ENCODE data around the gene PASK. TPM values are rescaled to one million over a fixed set of nuclear protein-coding genes. Genes with fewer than 3 reads are reported as not detected.
A peak's percentile ranks its signal among the peaks of the same experiment; 100 is the strongest.

Gene PASK
- total RNA-seq, 5 donors from 2014 or later (not counting 1 experiment from before 2014, with no cell fraction given), result 80.5 to 272 (median 167) TPM

DNA sequence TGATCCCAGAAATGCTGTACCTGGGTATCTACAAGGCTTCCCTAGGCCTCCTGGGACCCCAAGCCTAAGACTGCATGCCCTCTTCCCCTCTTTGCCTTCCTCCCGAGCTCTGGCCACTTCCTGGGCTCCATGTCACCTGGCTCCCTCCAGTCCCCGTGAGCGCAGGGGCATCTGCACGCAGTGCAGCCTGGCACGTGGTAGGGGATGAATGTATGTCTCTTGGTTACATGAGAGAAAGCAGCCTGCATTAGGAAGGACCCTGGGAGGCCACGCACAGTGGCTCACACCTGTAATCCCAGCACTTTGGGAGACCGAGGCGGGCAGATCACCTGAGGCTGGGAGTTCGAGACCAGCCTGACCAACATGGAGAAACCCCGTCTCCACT, 15.8 kb downstream of the PASK start:
- CTCF ChIA-PET, result no interaction called here
- Mint-ChIP-seq H3K4me1 (peaks cover 3 to 7% (median 7%) of the 10 kb centered on the region in 3 donors), H3K36me3 (peaks cover 47% of the 10 kb centered on the region), H3K27ac (no peak overlapping the region), H3K27me3 (no peaks in the 10 kb centered on the region), H3K4me3 (no peak overlapping the region), H3K9me3 (no peaks in the 10 kb centered on the region)
- Histone ChIP-seq H3K36me3 (ENCODE audit: control insufficient read depth in 2 of 2, extremely low read depth in 1 of 2, insufficient read depth in 1 of 2, low read length in 1 of 2) (peaks cover 0 to 43% of the 10 kb centered on the region in 2 donors), H3K4me3 (ENCODE audit: control insufficient read depth in 1 of 2, extremely low read depth in 1 of 2, low read length in 1 of 2) (no peak overlapping the region), H3K27ac (ENCODE audit: low read length) (no peak overlapping the region), H3K9me3 (no peaks in the 10 kb centered on the region), H3K27me3 (replicated peaks in 1 of 2; ENCODE audit: control insufficient read depth in 2 of 2, extremely low read depth in 1 of 2, insufficient read depth in 2 of 2, low read length in 1 of 2) (no peaks in the 10 kb centered on the region), H3K4me1 (ENCODE audit: control insufficient read depth in 1 of 2, extremely low read depth in 1 of 2, insufficient read depth in 2 of 2, low read length in 2 of 2) (peaks cover 0 to 8% of the 10 kb centered on the region in 2 experiments)
- POLR2A ChIA-PET, result no interaction called here
- 100% methylated on average over 5 of the region's 10 CpGs for WGBS (ENCODE audit: insufficient coverage)
- ATAC-seq (replicated peaks in 1 of 4) (no peak), DNase-seq (no peak)

DNA sequence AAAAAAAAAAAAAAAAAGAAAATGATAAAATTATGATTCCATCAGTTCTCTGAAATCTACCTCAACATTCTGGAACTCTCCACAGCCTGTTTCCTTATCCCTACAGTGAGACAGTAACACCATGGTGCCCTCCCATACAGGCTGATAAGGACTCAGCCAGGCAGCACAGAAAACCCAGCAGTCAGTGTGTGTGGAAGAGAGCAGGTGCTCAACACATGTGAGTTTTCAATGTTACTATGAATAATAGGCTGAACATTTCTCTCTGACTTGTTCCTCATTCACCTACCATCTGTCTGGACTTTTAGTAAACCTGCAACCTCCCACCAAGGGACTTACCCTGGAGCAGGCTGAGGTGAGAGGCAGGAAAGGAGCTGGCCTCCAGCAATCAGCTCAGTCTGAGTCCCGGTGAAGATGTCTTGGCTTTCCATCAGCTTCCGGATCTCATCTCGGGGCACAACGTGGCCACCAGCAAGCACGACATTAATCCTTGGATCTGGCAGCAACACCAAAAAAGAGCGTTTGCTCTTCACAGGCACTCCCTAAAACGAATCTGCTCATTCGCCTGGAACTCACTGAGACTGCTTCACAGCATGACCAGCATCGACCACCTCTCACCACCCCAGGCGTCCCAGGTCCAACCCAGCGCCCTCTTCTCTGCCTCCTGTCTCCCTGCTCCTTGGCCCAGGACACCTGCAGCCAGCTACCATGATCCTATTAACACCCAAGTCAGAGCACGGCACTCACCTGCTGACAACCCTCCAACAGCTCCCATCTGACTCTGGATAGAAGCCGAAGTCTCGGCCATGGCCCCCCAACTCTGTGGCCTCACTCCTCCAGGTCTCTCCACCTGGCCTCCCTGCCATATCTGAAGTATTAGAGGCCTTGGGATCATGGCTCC, 16.5 kb downstream of the PASK start:
- no peak for ATAC-seq (replicated peaks in 1 of 4)
- peaks cover 3 to 37% of the 10 kb centered on the region in 2 donors for H3K36me3 ChIP-seq (ENCODE audit: control insufficient read depth in 2 of 2, extremely low read depth in 1 of 2, insufficient read depth in 1 of 2, low read length in 1 of 2)
- Mint-ChIP-seq H3K4me1 (peaks cover 9 to 14% (median 13%) of the 10 kb centered on the region in 3 donors), H3K27ac (no peak overlapping the region), H3K4me3 (no peak overlapping the region), H3K9me3 (no peaks in the 10 kb centered on the region), H3K36me3 (peaks cover 43% of the 10 kb centered on the region), H3K27me3 (no peaks in the 10 kb centered on the region)
- 96% methylated on average over 14 of the region's 14 CpGs for WGBS (ENCODE audit: insufficient coverage)
- POLR2A ChIA-PET, result no interaction called here
- no peaks in the 10 kb centered on the region for H3K9me3 ChIP-seq
- H3K27ac ChIP-seq (ENCODE audit: low read length), result no peak overlapping the region
- CTCF ChIA-PET, result no interaction called here
- H3K4me1 ChIP-seq (ENCODE audit: control insufficient read depth in 1 of 2, extremely low read depth in 1 of 2, insufficient read depth in 2 of 2, low read length in 2 of 2), result peaks cover 0 to 14% of the 10 kb centered on the region in 2 experiments
- no peak overlapping the region for H3K4me3 ChIP-seq (ENCODE audit: control insufficient read depth in 1 of 2, extremely low read depth in 1 of 2, low read length in 1 of 2)
- no peaks in the 10 kb centered on the region for H3K27me3 ChIP-seq (replicated peaks in 1 of 2; ENCODE audit: control insufficient read depth in 2 of 2, extremely low read depth in 1 of 2, insufficient read depth in 2 of 2, low read length in 1 of 2)
- DNase-seq, result no peak

DNA sequence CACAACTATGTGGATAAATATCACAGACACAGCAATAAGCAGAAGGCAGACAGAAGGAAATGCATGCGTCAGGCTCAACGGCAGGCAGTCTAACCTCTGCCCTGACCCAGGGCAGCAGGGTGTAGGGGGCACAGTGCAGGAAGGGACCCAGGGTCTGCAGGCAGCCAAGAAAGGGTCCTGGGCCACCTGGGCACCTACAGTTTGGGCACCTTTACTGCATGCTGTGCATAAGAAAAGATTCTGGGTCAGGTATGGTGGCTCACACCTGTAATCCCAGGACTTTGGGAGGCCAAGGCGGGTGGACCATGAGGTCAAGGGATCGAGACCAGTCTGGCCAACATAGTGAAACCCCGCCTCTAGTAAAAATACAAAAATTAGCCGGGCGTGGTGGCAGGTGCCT, 17.7 kb downstream of the PASK start:
- peaks cover 3 to 26% of the 10 kb centered on the region in 2 donors for H3K36me3 ChIP-seq (ENCODE audit: control insufficient read depth in 2 of 2, extremely low read depth in 1 of 2, insufficient read depth in 1 of 2, low read length in 1 of 2)
- CTCF ChIA-PET, result interaction anchor here in 1 of 2 donors (0.7 kb wide), 1 partner anchor 11 kb away, joined by 10 read pairs; no protein-coding TSS in a partner anchor
- no peak for ATAC-seq (replicated peaks in 1 of 4)

GRCh38 chr2:241130316-241130715, 19.0 kb downstream of the PASK start:
- Mint-ChIP-seq H3K27ac (no peak overlapping the region), H3K36me3 (peaks cover 31% of the 10 kb centered on the region), H3K9me3 (no peaks in the 10 kb centered on the region), H3K4me1 (peaks cover 19 to 24% (median 21%) of the 10 kb centered on the region in 3 donors), H3K4me3 (no peak overlapping the region), H3K27me3 (no peaks in the 10 kb centered on the region)
- 92% methylated on average over 13 of the region's 16 CpGs for WGBS (ENCODE audit: insufficient coverage)
- Histone ChIP-seq H3K4me3 (ENCODE audit: control insufficient read depth in 1 of 2, extremely low read depth in 1 of 2, low read length in 1 of 2) (no peak overlapping the region), H3K9me3 (no peaks in the 10 kb centered on the region), H3K27me3 (replicated peaks in 1 of 2; ENCODE audit: control insufficient read depth in 2 of 2, extremely low read depth in 1 of 2, insufficient read depth in 2 of 2, low read length in 1 of 2) (no peaks in the 10 kb centered on the region), H3K36me3 (ENCODE audit: control insufficient read depth in 2 of 2, extremely low read depth in 1 of 2, insufficient read depth in 1 of 2, low read length in 1 of 2) (peaks cover 3 to 20% of the 10 kb centered on the region in 2 donors), H3K27ac (ENCODE audit: low read length) (no peak overlapping the region), H3K4me1 (ENCODE audit: control insufficient read depth in 1 of 2, extremely low read depth in 1 of 2, insufficient read depth in 2 of 2, low read length in 2 of 2) (peaks cover 0 to 36% of the 10 kb centered on the region in 2 experiments)
- POLR2A ChIA-PET, result no interaction called here
- ATAC-seq (replicated peaks in 1 of 4), result no peak
- CTCF ChIA-PET, result no interaction called here
- DNase-seq, result no peak

More for the DNA sequence above, 17.7 kb downstream of the PASK start:
- H3K27me3 ChIP-seq (replicated peaks in 1 of 2; ENCODE audit: control insufficient read depth in 2 of 2, extremely low read depth in 1 of 2, insufficient read depth in 2 of 2, low read length in 1 of 2), result no peaks in the 10 kb centered on the region
- WGBS (ENCODE audit: insufficient coverage), result 100% methylated on average over 7 of the region's 7 CpGs
- Mint-ChIP-seq H3K27me3 (no peaks in the 10 kb centered on the region), H3K9me3 (no peaks in the 10 kb centered on the region), H3K36me3 (peaks cover 40% of the 10 kb centered on the region), H3K27ac (no peak overlapping the region), H3K4me3 (no peak overlapping the region), H3K4me1 (peaks cover 17 to 21% (median 19%) of the 10 kb centered on the region in 3 donors)
- POLR2A ChIA-PET, result interaction anchor here in 1 of 2 donors (0.6 to 0.7 kb wide), 2 partner anchors 18 to 122 kb away, joined by 3 read pairs; partner anchors contain the start of gene PASK
- H3K9me3 ChIP-seq, result no peaks in the 10 kb centered on the region
- no peak for DNase-seq
- no peak overlapping the region for H3K4me3 ChIP-seq (ENCODE audit: control insufficient read depth in 1 of 2, extremely low read depth in 1 of 2, low read length in 1 of 2)
- no peak overlapping the region for H3K27ac ChIP-seq (ENCODE audit: low read length)
- peaks cover 0 to 27% of the 10 kb centered on the region in 2 experiments for H3K4me1 ChIP-seq (ENCODE audit: control insufficient read depth in 1 of 2, extremely low read depth in 1 of 2, insufficient read depth in 2 of 2, low read length in 2 of 2)

GRCh38 chr2:241129086-241129871, 20.0 kb downstream of the PASK start:
- Histone ChIP-seq H3K36me3 (ENCODE audit: control insufficient read depth in 2 of 2, extremely low read depth in 1 of 2, insufficient read depth in 1 of 2, low read length in 1 of 2) (peaks cover 3 to 12% of the 10 kb centered on the region in 2 donors), H3K9me3 (no peaks in the 10 kb centered on the region), H3K27me3 (replicated peaks in 1 of 2; ENCODE audit: control insufficient read depth in 2 of 2, extremely low read depth in 1 of 2, insufficient read depth in 2 of 2, low read length in 1 of 2) (no peaks in the 10 kb centered on the region), H3K4me3 (ENCODE audit: control insufficient read depth in 1 of 2, extremely low read depth in 1 of 2, low read length in 1 of 2) (no peak overlapping the region), H3K27ac (ENCODE audit: low read length) (no peak overlapping the region), H3K4me1 (ENCODE audit: control insufficient read depth in 1 of 2, extremely low read depth in 1 of 2, insufficient read depth in 2 of 2, low read length in 2 of 2) (peaks cover 0 to 43% of the 10 kb centered on the region in 2 experiments)
- Mint-ChIP-seq H3K9me3 (no peaks in the 10 kb centered on the region), H3K36me3 (peaks cover 30% of the 10 kb centered on the region), H3K4me1 (peaks cover 19 to 24% (median 21%) of the 10 kb centered on the region in 3 donors), H3K27me3 (no peaks in the 10 kb centered on the region), H3K27ac (peak overlapping the region; percentile 65 to 94), H3K4me3 (no peak overlapping the region)
- no peak for DNase-seq
- POLR2A ChIA-PET, result no interaction called here
- no peak for ATAC-seq (replicated peaks in 1 of 4)
- CTCF ChIA-PET, result no interaction called here
- WGBS (ENCODE audit: insufficient coverage), result 89% methylated on average over 9 of the region's 12 CpGs

- ATAC-seq (replicated peaks in 1 of 4) (no peak), DNase-seq (no peak)
- Mint-ChIP-seq H3K27ac (peak overlapping the region; percentile 92 to 94), H3K36me3 (peaks cover 26% of the 10 kb centered on the region), H3K27me3 (no peaks in the 10 kb centered on the region), H3K9me3 (no peaks in the 10 kb centered on the region), H3K4me1 (peaks cover 25 to 30% (median 27%) of the 10 kb centered on the region in 3 donors), H3K4me3 (peak overlapping the region in 2 of 3 donors; percentile 45 to 50)
- H3K9me3 ChIP-seq, result no peaks in the 10 kb centered on the region
- H3K4me3 ChIP-seq (ENCODE audit: control insufficient read depth in 1 of 2, extremely low read depth in 1 of 2, low read length in 1 of 2), result no peak overlapping the region
- H3K27me3 ChIP-seq (replicated peaks in 1 of 2; ENCODE audit: control insufficient read depth in 2 of 2, extremely low read depth in 1 of 2, insufficient read depth in 2 of 2, low read length in 1 of 2), result no peaks in the 10 kb centered on the region
- H3K27ac ChIP-seq (ENCODE audit: low read length), result peak overlapping the region; percentile 91
- WGBS (ENCODE audit: insufficient coverage), result 100% methylated on average over 5 of the region's 8 CpGs
- ChIA-PET POLR2A (no interaction called here), CTCF (no interaction called here)
- peaks cover 0 to 53% of the 10 kb centered on the region in 2 experiments for H3K4me1 ChIP-seq (ENCODE audit: control insufficient read depth in 1 of 2, extremely low read depth in 1 of 2, insufficient read depth in 2 of 2, low read length in 2 of 2)
- peaks cover 3 to 13% of the 10 kb centered on the region in 2 donors for H3K36me3 ChIP-seq (ENCODE audit: control insufficient read depth in 2 of 2, extremely low read depth in 1 of 2, insufficient read depth in 1 of 2, low read length in 1 of 2)
These were observed 21.0 kb downstream of the PASK start for GRCh38 chr2:241128266-241128665.

Measured in T-cell (primary cell).